Osteoblast (primary cell): ENCODE data around the gene STPG3. TPM values are rescaled to one million over a fixed set of nuclear protein-coding genes. Genes with fewer than 3 reads are reported as not detected.

Experiments used
- DNase-seq: peaks from one replicate; pipeline ENCODE4 v3.0.0; 2011; ENCODE audit warnings: low spot score, mixed read lengths; ENCODE audit not compliant: insufficient read length; ENCODE audit errors: missing footprints
- H2AFZ ChIP-seq: 2 replicates; pipeline ENCODE4 v1.6.0; 2011; ENCODE audit warnings: mild to moderate bottlenecking, low read length
- H3K27ac ChIP-seq: 2 replicates; pipeline ENCODE4 v1.5.1; 2011; ENCODE audit warnings: mild to moderate bottlenecking, low read depth, low read length, moderate library complexity
- H3K27me3 ChIP-seq: 2 replicates; pipeline ENCODE4 v1.6.0; 2012; ENCODE audit warnings: mild to moderate bottlenecking, control low read depth, inconsistent platforms, low read length, moderate library complexity; ENCODE audit not compliant: insufficient read depth
- H3K36me3 ChIP-seq: 2 replicates; pipeline ENCODE4 v1.5.1; 2011; ENCODE audit warnings: mild to moderate bottlenecking, low read length, control low read depth, moderate library complexity; ENCODE audit not compliant: insufficient read depth
- H3K4me1 ChIP-seq: 2 replicates; pipeline ENCODE4 v1.5.1; 2011; ENCODE audit warnings: mild to moderate bottlenecking, low read length, control low read depth, moderate library complexity; ENCODE audit not compliant: insufficient read depth
- H3K4me2 ChIP-seq: 2 replicates; pipeline ENCODE4 v1.6.0; 2011; ENCODE audit warnings: mild to moderate bottlenecking, low read length; ENCODE audit not compliant: insufficient read depth
- H3K4me3 ChIP-seq: fragments of 200-600 bp; sonication (generic); 3 replicates; pipeline ENCODE4 v1.5.1; 2012; ENCODE audit warnings: mild to moderate bottlenecking, low read length, inconsistent platforms; ENCODE audit not compliant: insufficient read depth
- H3K79me2 ChIP-seq: 2 replicates; pipeline ENCODE4 v1.6.0; 2012; ENCODE audit warnings: mild to moderate bottlenecking, low read length, control low read depth, inconsistent platforms; ENCODE audit not compliant: insufficient read depth
- H3K9me3 ChIP-seq: 2 replicates; pipeline ENCODE4 v1.5.1; 2011; ENCODE audit warnings: low read depth, low read length, control low read depth
- H4K20me1 ChIP-seq: 2 replicates; pipeline ENCODE4 v1.6.0; 2012; ENCODE audit warnings: mild to moderate bottlenecking, low read length, control low read depth; ENCODE audit not compliant: insufficient read depth
- CTCF ChIP-seq: IDR thresholded peaks from 2 replicates; pipeline ENCODE4 v1.5.1; 2011; ENCODE audit warnings: mild to moderate bottlenecking, low read depth, low read length, moderate library complexity; ENCODE audit errors: extremely low read depth
- total RNA-seq: library from RNA; depleted of rRNA; stranded (reverse); fragments of >200 nt; gene quantifications from 2 replicates; pipeline ENCODE4 v1.2.3, GENCODE V29; 2012

The STPG3 gene
- total RNA-seq, 1 donor, result 0.36 TPM

DNA sequence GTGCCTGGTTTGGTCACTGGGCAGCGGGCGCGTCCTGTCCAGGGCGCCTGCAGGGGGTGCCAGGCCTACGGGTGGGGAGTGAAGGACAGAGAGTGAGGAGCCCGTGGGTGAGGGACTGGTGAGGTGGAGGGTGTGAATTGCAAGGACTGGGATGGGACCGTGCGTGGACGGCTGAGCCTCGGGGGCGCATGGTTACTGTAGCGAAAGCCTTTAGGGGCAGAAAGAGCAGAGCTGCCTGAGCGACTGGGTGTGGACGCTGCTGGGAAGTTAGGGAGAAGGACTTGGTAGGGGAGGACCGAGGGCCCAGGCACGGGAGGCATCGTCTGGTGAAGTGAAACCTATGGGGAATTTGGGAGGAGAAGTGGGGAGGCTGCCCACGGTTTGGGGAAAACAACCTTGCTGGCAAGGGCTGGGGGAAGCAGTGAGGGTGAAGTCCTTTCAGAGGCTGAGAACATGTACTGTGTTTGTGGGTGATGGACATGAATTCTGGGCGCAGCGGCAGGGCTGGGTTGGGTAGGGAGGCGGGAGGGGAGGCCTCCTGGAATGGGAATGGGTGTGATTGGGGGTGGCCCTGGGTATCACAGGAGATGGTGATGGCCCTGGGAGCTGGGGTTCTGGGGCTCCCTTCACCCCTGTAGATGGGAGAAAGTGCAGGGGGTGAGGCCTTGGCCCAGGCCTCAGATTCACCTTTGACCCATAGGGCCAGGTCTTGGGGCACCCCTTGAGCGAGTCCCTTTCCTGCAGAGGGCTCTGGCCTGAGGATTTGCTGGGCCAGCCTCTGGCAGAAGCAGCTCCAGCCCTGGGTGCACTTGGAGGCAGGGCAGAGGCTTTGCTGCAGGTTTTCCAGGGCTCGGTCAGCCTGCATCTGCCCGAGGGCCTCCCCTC, 24.7 kb downstream of the STPG3 start:
- no peak overlapping the region for H3K4me3 ChIP-seq
- H3K4me1 ChIP-seq, result peaks cover 16% of the 10 kb centered on the region
- DNase-seq, result peak; percentile 85
- H3K4me2 ChIP-seq, result no peak overlapping the region
- H3K27ac ChIP-seq, result no peak overlapping the region
- H3K36me3 ChIP-seq, result peaks cover 22% of the 10 kb centered on the region
- peaks cover 17% of the 10 kb centered on the region for H3K79me2 ChIP-seq
- H2AFZ ChIP-seq, result no peak overlapping the region
- H4K20me1 ChIP-seq, result peaks cover 3% of the 10 kb centered on the region
- H3K27me3 ChIP-seq, result no peaks in the 10 kb centered on the region
- no peak for TF ChIP-seq CTCF
- H3K9me3 ChIP-seq, result no peaks in the 10 kb centered on the region

GRCh38 chr9:137276473-137277328, 25.6 kb downstream of the STPG3 start:
- peak overlapping the region; percentile 78 for H3K4me3 ChIP-seq
- H3K79me2 ChIP-seq, result peaks cover 16% of the 10 kb centered on the region
- H3K27ac ChIP-seq, result peak overlapping the region; percentile 23
- no peak overlapping the region for H2AFZ ChIP-seq
- H3K27me3 ChIP-seq, result no peaks in the 10 kb centered on the region
- H3K4me2 ChIP-seq, result peak overlapping the region; percentile 79
- peak; percentile 97 for DNase-seq
- H3K9me3 ChIP-seq, result no peaks in the 10 kb centered on the region
- H4K20me1 ChIP-seq, result no peaks in the 10 kb centered on the region
- TF ChIP-seq CTCF, result no peak
- H3K36me3 ChIP-seq, result peaks cover 19% of the 10 kb centered on the region
- H3K4me1 ChIP-seq, result peaks cover 16% of the 10 kb centered on the region

DNA sequence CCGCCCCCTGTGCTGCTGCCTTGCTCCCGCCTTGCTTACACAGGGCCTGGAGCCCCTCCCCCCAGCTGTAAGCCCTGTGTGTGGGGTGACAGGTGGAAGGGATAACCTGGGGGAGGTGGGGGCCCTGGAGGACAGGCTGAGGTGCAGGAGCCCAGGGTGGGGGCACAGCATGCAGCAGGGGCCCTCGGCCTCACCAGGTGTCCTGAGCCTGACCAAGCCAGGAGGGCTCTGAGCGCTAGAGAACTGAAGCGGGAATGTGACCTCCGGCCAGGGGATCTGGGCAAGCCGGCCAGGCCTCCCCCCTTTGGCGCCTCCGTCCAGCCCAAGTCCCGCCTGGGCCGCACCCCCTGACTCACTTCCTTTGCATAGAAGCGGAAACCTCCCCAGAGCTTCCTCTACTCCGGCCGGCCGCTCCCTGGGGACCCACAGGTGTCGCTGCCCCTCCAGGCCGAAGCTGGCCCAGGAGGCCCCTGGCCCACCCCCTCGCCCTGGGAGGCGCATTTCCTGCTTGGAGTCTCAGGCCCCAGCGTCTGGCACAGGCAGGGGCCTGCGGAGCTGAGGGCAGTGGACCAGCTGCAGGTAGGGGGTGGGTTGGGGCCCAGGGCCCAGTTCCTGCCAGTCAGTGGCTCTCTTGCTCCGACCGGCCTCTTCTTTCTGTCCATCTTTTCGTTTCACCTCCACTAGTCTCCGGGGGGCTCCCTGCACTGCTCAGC, 26.4 kb downstream of the STPG3 start, which contains the start of gene TOR4A:
TOR4A (plus strand) TSS at position 398 of the 713 bp plus-strand sequence. CDS start 964 bp downstream, outside the sequence.
- Histone ChIP-seq H3K27ac (peak within 1 kb of the TSS; percentile 23), H4K20me1 (no peaks in the 10 kb centered on the region), H3K36me3 (peaks cover 12% of the 10 kb centered on the region), H3K4me3 (peak within 1 kb of the TSS; percentile 78), H3K27me3 (no peaks in the 10 kb centered on the region), H3K79me2 (peaks cover 16% of the 10 kb centered on the region), H3K4me2 (peak within 1 kb of the TSS; percentile 79), H3K4me1 (peaks cover 16% of the 10 kb centered on the region), H3K9me3 (no peaks in the 10 kb centered on the region), H2AFZ (no peak within 1 kb of the TSS)
- DNase-seq, result peak; percentile 100
- no peak for TF ChIP-seq CTCF
